SIG-M5 treated with dmso at 0.1 percent for 504 hours (cell line): Measurements from ENCODE around the gene PRKAG2.
A peak's percentile ranks its signal among the peaks of the same experiment; 100 is the strongest.

Experiments
- DNase-seq: peaks from one replicate; lab custom pipeline; 2025; ENCODE audit not compliant: unreplicated experiment; lab: John Stamatoyannopoulos, UW

The PRKAG2 gene

GRCh38 chr7:151663382-151664100, 213.4 kb downstream of the PRKAG2 start:
- no peak for DNase-seq

DNA sequence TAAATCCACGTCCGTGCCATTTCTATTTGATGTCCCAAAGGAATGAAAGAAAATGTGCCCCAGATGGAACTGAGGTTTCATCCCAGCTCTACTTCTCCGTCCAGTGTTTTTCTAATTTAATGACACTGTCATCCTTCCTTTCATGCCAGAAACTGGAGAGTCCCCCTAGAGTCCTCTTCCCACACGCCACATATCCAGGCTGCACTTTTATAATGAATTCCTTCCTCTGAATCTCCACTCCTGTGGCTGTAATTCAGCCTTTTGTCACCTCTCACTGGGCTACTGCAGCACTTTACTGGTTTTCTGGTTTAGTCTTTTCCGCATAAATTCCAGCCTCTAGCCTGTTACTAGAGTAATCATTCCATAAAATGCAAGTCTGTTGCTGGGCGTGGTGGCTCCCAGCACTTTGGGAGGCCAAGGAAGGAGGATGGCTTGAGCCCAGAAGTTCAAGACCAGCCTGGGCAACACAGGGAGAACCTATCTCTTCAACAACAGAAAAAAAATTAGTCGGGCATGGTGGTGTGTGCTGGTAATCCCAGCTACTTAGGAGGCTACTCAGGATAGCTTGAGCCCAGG, 214.6 kb downstream of the PRKAG2 start:
- DNase-seq, result no peak

GRCh38 chr7:151661587-151661986, 215.3 kb downstream of the PRKAG2 start:
- DNase-seq, result no peak

DNA sequence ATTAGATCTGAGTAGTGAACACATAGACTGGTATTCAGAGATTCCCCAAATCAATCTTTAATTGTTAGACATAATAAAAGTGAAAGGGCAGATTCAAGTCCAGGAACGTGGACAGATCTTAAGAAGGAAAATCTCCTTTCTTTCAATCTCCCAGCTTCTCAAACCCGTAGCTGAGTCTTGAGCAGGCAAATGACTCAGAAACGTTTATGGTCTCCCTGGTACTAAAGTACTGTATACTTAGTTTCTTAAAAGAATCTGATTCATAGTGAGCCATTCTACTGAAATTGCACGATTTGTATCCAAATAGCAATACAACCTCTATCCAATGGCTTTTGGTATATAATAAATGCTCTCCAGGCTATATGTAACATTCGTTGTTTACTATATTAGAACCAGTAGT, 216.8 kb downstream of the PRKAG2 start:
- DNase-seq, result no peak

DNA sequence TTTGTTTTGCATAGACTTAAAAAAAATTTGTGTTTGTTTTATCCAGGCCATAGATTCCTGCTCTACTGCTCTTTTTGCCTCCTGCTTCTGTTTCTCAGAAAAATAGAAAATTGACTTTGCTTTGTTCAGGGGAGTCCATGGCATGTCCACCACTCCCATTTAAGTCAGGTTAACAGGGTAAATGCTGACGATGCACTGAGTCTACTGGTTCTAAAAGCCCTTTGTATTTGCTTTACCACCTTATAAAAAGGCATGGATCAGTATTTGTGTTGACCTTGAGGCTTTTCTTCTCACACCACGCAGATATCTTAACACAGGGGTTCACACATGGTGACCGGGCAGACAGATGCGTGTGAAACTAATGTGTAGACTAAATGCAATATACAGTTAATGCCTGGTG, 217.7 kb downstream of the PRKAG2 start:
- DNase-seq, result no peak

DNA sequence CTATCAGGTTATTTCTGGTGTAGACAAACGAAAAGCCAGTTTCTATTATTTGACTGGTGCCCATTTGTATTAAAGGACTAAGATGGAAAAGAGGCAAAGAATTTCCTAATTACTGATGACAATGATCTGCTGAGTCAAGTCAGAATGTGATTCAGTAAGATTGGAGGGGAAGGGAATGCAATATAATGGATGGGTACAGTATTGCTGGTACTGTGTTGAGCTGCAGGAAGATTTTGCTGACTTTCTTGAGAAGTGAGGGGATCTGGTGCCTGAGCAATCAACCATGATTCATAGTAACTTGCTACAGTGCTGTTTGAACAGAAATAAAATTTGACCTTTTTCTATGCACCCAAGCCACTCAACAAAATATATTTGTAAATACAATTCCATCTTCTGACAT, 218.1 kb downstream of the PRKAG2 start:
- DNase-seq, result no peak

DNA sequence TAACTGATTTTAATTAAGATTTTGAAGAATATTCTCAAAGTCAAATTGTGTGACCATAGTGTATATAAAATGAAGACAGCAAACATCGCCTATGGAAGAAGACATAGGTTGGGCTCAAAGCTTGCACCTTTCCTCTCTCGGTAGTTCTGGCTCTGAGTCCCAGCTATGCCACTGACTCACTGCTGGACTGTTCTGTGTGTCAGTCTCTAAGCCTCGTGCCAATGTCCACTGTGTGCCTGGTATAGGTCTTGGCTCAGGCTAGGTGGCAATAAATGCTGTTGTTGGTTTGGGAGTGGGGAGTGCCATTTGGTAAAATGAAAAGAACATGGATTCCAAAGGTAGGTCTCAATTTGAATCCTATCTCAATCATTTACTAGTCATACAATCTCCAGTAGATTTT, 219.7 kb downstream of the PRKAG2 start:
- DNase-seq, result no peak

GRCh38 chr7:151655555-151655954, 221.4 kb downstream of the PRKAG2 start:
- DNase-seq, result no peak

- DNase-seq, result no peak
Observed at GRCh38 chr7:151652111-151652510, 224.8 kb downstream of the PRKAG2 start.

GRCh38 chr7:151650161-151650560, 226.8 kb downstream of the PRKAG2 start:
- no peak for DNase-seq

DNA sequence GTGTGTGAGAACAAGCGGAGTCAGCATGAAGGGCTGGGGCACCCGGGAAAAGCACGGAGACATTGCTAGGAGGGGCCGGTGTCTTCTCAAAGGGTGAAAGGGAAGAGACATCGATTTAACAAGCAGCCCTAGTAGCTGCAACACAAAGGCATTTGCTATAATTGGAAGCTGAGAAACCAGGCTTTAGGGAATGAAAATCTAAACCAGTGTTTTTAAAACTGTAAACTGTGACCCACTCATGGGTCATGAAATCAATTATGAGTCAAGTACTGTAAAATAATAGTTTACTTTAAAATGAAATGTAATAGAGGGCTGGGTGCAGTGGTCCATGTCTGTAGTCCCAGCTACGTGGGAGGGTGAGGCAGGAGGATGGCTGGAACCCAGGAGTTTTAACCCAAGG, 228.5 kb downstream of the PRKAG2 start:
- no peak for DNase-seq

GRCh38 chr7:151647874-151648273, 229.0 kb downstream of the PRKAG2 start:
- DNase-seq, result no peak

- no peak for DNase-seq
Observed at GRCh38 chr7:151647006-151647405, 229.9 kb downstream of the PRKAG2 start.

DNA sequence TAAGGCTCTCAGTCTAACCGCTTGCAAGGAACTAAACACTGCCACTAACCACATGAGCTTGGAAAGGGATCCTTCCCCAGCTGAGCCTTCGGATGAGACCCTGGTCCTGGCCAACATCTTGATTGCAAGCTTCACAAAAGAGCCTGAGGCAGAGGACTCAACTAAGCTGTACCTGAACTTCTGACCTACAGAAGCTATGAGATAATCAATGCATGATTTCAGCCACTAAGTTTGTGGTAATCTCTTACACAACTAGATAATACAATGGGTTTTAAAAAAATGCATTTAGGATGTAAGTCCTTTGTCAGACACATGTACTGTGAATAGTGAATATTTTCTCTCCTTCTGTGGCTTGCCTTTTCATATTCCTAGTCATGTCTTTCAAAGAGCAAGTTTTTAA, 231.6 kb downstream of the PRKAG2 start:
- DNase-seq, result no peak

- DNase-seq, result no peak
Observed at GRCh38 chr7:151644554-151644953, 232.4 kb downstream of the PRKAG2 start.

- DNase-seq, result no peak
Observed at GRCh38 chr7:151642746-151643145, 234.2 kb downstream of the PRKAG2 start.

DNA sequence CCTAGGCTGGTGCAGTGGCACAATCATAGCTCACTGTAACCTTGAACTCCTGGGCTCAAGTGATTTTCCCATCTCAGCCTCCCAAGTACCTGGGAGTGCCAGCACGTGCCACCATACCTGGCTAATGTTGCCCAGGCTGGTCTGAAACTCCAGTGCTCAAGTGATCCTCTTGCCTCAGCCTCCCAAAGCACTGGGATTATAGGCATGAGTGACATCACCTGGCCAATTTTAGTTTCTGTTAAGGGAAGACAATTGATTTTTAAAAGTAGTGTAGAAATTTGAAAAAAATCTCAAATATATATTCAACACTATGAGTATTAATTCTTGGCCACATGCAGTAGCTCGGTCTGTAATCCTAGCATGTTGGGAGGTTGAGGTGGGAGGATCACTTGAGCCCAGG, 235.3 kb downstream of the PRKAG2 start:
- DNase-seq, result no peak

GRCh38 chr7:151637781-151638261, 239.1 kb downstream of the PRKAG2 start:
- DNase-seq, result no peak

DNA sequence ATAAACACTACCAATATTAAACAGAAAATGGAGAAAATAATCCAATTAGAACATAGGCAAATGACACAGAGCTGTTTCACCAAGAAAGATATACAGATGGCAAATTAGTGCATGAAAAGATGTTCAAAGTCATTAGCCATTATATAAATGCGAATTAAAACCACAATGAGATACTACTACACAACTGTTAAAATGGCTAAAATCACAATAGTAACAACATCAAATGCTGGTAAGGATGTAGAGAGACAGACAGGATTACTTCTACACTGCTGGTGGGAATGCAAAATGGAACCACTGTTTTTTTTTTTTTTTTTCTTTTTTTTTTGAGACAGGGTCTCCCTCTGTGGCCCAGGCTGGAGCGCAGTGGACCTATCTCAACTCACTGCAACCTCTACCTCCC, 242.3 kb downstream of the PRKAG2 start:
- DNase-seq, result no peak

DNA sequence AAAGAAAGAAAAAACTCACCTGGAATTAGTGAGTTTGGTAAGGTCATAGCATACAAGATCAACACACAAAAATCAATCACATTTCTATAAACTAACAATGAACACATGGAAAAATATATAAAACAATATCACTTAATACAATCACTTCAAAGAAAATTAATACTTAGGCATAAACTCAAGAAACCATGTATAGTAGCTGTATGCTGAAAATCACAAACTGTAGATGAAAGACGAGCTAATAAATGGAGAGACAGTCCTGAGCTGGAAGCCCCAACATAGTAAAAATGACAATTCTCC, 243.5 kb downstream of the PRKAG2 start:
- no peak for DNase-seq

GRCh38 chr7:151632750-151633515, 244.0 kb downstream of the PRKAG2 start:
- peak; percentile 96 for DNase-seq
